ENCODE results near the gene CAPN13. TPM values are rescaled to one million over a fixed set of nuclear protein-coding genes. Genes with fewer than 3 reads are reported as not detected.

CAPN13 gene
- polyA plus RNA-seq, 3 donors, result 0.11 to 2.5 (median 2.1) TPM

GRCh38 chr2:30741576-30741975, 65.7 kb downstream of the CAPN13 start:
- no peak overlapping the region for H3K27ac ChIP-seq (ENCODE audit: low read depth, low read length)
- WGBS, 3 donors, result 56 to 86% (median 66%) methylated on average over 7 of the region's 7 CpGs

- H3K27ac ChIP-seq (ENCODE audit: low read depth, low read length), result no peak overlapping the region
- 72 to 73% (median 73%) methylated on average over 7 of the region's 7 CpGs for WGBS, 3 donors
Observed at GRCh38 chr2:30738141-30738911, 68.9 kb downstream of the CAPN13 start.

GRCh38 chr2:30737326-30737610, 70.0 kb downstream of the CAPN13 start:
- WGBS, 3 donors, result 73 to 87% (median 80%) methylated on average over 8 of the region's 8 CpGs
- no peak overlapping the region for H3K27ac ChIP-seq (ENCODE audit: low read depth, low read length)

- WGBS, 3 donors, result 71 to 86% (median 85%) methylated on average over 18 of the region's 18 CpGs
- H3K27ac ChIP-seq (ENCODE audit: low read depth, low read length), result no peak overlapping the region
Observed at GRCh38 chr2:30736461-30737325, 70.6 kb downstream of the CAPN13 start.

GRCh38 chr2:30733876-30734520, 73.2 kb downstream of the CAPN13 start:
- H3K27ac ChIP-seq (ENCODE audit: low read depth, low read length), result no peak overlapping the region
- WGBS, 3 donors, result 65 to 79% (median 77%) methylated on average over 15 of the region's 15 CpGs

- WGBS, 3 donors, result 77 to 85% (median 81%) methylated on average over 4 of the region's 4 CpGs
- no peak overlapping the region for H3K27ac ChIP-seq (ENCODE audit: low read depth, low read length)
Observed at GRCh38 chr2:30732876-30733275, 74.4 kb downstream of the CAPN13 start.

GRCh38 chr2:30732376-30732775, 74.9 kb downstream of the CAPN13 start:
- H3K27ac ChIP-seq (ENCODE audit: low read depth, low read length), result no peak overlapping the region
- WGBS, 3 donors, result 70 to 84% (median 77%) methylated on average over 10 of the region's 10 CpGs

GRCh38 chr2:30731706-30732105, 75.5 kb downstream of the CAPN13 start:
- 59 to 61% (median 60%) methylated on average over 6 of the region's 6 CpGs for WGBS, 3 donors
- no peak overlapping the region for H3K27ac ChIP-seq (ENCODE audit: low read depth, low read length)

- 76 to 84% (median 80%) methylated on average over 16 of the region's 16 CpGs for WGBS, 3 donors
Observed at GRCh38 chr2:30730736-30731647, 76.3 kb downstream of the CAPN13 start.

GRCh38 chr2:30729031-30729430, 78.2 kb downstream of the CAPN13 start:
- 35 to 75% (median 47%) methylated on average over 5 of the region's 5 CpGs for WGBS, 3 donors
- no peak overlapping the region for H3K27ac ChIP-seq (ENCODE audit: low read depth, low read length)

More at GRCh38 chr2:30730736-30731647, 76.3 kb downstream of the CAPN13 start:
- no peak overlapping the region for H3K27ac ChIP-seq (ENCODE audit: low read depth, low read length)

GRCh38 chr2:30722936-30723725, 84.1 kb downstream of the CAPN13 start:
- H3K27ac ChIP-seq (ENCODE audit: low read depth, low read length), result no peak overlapping the region
- WGBS, 3 donors, result 65 to 76% (median 69%) methylated on average over 4 of the region's 4 CpGs

- H3K27ac ChIP-seq (ENCODE audit: low read depth, low read length), result no peak overlapping the region
- 72 to 79% (median 76%) methylated on average over 6 of the region's 6 CpGs for WGBS, 3 donors
Observed at GRCh38 chr2:30721668-30722647, 85.3 kb downstream of the CAPN13 start.

GRCh38 chr2:30721241-30721640, 86.0 kb downstream of the CAPN13 start:
- WGBS, 3 donors, result 78 to 89% (median 78%) methylated on average over 4 of the region's 4 CpGs
- no peak overlapping the region for H3K27ac ChIP-seq (ENCODE audit: low read depth, low read length)

GRCh38 chr2:30717081-30717650, 90.1 kb downstream of the CAPN13 start:
- 42 to 75% (median 68%) methylated on average over 1 of the region's 1 CpG for WGBS, 3 donors

GRCh38 chr2:30716123-30716900, 90.9 kb downstream of the CAPN13 start:
- WGBS, 3 donors, result 31 to 82% (median 79%) methylated on average over 11 of the region's 11 CpGs
- H3K27ac ChIP-seq (ENCODE audit: low read depth, low read length), result no peak overlapping the region

More at GRCh38 chr2:30717081-30717650, 90.1 kb downstream of the CAPN13 start:
- no peak overlapping the region for H3K27ac ChIP-seq (ENCODE audit: low read depth, low read length)

All from adipose tissue (tissue), 3 donors.